Activated naive CD4-positive, alpha-beta T cell treated with anti-CD3 and anti-CD28 coated beads, Interleukin-2, amount 50 U/mL, for 16 hours (primary cell): ENCODE measurements around the gene MMD2.
"Not testable (repeated sequence)": the region's sequence is repeated elsewhere in the genome, so short reads cannot be mapped to it uniquely, and the experiment has no call there.

Experiments used
- DNase-seq: peaks from one replicate; pipeline ENCODE4 v3.0.0-alpha.2; 2020

The MMD2 gene, protein sequence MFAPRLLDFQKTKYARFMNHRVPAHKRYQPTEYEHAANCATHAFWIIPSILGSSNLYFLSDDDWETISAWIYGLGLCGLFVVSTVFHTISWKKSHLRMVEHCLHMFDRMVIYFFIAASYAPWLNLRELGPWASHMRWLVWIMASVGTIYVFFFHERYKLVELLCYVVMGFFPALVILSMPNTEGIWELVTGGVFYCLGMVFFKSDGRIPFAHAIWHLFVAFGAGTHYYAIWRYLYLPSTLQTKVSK

DNA sequence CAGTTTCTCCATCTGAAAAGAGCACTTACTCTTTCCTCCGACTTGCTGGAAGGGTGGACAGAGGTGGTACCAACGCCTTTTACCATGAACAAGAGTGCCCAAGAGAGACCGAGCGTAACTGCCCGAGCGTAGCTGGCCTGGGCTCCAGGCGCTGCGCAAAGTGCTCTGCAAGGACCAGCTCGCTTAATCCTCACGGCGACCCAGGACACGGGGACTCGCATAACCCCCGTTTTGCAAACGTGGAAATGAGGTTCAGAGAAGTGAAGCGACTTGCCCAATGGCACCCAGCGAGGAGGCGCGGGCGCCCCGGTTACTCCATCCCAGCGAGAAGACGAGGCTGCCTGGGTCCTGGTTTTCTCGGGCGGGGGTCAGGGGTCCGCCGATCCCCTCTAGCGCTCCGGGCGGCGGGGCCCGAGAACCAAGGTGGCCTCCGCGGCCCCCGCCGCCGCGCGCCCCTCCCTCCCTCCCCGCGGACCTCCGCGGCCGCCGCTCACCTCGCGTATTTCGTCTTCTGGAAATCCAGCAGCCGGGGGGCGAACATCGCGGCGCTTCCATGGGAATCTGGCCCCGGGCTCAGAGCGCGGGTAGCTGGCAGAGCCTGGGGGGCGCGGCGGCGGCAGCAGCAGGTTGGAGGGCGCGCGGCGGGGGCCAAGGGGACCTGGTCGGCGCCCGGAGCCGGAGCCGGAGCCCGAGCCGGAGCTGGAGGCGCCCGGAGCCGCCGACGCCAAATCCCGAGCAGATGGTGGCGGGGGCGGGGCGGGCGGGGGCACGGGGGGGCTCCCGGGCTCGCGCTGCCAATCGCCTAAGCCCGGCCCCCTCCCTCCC is at the start of gene MMD2:
Gene MMD2, minus strand, starts transcription at position 711 of the 825 bp plus-strand sequence. Its CDS starts 170 bp downstream, at position 541.
- DNase-seq = no peak

DNA sequence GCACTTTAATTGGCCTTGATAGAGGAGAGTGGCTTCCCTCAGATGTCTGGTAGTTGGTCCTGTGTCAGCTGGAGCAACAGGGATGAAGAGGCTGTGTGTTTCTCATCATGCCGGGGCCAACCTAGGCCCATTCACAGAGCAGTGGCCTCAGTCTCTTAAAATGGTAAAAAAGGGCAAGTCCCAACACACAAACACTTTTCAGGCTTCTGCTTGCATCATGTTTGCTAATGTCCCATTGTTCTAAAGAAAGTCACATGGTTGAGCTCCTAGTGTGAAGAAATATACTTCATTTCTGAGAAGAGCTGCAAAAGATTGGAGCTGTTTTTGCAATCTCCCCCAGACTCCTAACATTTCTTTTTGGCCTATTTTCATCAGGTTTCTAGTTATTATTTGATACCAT is 46.1 kb upstream of the MMD2 start:
- no peak for DNase-seq

DNA sequence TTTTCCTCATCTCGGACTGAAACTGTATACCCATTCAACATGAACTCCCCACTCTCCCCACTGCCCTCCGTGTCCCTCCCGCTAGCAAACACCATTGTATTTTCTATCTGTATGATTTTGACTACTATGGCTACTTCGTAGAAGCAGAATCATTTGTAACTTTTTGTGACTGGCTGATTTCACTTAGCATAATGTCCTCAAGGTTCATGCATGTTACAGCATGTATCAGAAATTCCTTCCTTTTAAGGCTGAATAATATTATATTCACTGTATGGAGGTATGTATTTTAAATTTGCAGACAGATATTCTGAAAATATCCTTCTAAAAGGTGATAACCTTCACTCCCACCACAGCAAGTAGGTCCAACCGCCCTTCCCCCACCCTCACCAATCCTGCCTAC is 42.9 kb upstream of the MMD2 start:
- no peak for DNase-seq

DNA sequence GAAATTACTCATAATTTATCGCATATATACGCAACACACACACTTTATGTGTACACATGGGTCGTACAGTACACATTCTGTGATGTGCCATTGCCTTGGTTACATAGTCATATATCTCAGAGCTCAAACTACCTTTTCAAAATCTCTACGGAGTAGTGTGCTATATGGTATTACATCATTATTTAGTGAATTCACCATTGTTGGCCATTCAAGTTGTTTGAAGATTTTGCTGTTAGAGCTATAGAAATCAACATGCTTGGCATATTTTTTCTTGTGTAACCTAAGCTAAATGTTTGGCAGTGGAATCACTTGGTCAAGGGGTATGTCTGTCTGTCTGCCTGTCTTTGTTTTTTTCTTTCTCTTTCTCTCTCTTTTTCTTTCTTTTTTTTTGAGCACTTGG is 42.0 kb upstream of the MMD2 start:
- DNase-seq = no peak

DNA sequence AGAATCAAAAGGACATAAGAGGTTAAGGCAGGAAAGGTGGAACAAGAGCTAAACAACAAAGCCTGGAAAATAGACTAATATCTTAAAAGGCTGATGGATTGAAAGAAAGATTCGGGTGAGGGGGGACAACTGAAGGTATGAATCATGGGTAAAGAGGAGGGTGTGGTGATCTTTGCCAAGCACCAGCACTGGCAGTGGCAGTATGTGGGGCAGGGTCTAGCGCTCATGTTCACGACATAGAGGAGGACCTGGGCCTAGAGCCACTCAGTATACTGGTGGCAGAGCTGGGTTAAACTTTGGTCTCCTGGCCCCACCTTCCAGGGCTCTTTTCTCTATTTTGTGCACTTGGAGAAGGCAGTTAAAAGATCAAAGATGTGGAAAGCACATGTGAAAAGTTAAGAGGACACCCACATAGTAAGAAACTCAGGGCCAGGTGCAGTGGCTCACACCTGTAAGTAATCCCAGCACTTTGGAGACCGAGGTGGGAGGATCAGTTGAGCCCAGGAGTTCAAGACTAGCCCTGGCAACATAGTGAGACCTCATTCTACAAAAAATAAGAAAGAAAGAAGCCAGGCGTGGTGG is 40.5 kb upstream of the MMD2 start:
- no peak for DNase-seq

DNA sequence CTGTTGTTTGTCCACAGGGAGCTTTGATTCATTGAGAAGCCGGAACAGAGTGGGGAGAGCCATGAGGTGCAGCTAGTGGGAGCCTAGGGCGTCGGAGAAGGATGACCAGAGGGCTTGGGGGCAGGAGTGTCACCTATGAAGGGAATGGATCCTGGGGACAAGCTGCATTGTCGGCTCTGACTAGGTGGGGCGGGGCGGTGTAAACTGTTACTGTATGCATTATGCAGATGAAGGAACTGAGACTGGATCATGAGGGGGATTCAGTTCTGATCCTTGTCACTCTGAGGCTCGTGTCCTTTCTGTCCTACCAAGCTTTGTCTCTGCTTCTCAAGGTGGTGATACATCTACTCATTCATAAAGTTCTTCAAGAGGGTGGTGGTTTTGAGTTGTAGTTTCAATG is 39.9 kb upstream of the MMD2 start:
- DNase-seq = no peak

DNA sequence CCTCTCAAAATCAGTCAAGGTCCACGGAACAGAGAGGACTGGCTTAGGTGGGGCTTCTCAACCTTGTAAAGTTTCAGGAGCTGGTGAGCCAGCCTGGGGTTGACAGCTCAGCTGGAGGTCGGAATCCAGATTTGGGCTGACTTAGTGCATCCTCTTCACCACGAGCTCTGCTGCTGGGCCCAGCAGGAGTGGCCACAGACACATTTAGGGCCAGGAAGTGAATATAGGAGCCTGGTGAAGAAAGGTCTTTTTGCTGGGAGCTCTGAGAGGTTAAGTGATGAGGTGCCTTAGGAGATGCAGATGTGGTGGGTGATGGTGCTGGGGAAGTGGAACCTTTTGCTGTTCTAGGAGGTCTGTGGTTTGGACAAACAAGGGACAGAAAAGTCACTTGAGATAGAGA is 39.3 kb upstream of the MMD2 start:
- no peak for DNase-seq

DNA sequence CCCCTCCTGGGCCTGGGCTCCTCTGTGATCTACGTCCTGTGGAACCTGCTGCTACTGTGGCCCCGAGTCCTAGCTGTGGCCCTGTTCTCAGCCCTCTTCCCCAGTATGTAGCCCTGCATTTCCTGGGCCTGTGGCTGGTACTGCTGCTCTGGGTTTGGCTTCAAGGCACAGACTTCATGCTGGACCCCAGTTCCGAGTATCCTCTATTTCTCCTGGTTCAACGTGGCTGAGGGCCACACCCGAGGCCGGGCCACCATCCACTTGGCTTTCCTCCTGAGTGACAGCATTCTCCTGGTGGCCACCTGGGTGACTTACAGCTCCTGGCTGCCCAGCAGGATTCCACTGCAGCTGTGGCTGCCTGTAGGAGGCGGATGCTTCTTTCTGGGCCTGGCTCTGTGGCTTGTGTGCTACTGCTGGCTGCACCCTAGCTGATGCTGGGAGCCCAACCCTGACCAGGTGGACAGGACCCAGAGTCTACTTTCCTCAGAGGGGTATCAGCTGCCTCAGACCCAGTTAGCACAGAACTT is 37.8 kb upstream of the MMD2 start:
- no peak for DNase-seq

DNA sequence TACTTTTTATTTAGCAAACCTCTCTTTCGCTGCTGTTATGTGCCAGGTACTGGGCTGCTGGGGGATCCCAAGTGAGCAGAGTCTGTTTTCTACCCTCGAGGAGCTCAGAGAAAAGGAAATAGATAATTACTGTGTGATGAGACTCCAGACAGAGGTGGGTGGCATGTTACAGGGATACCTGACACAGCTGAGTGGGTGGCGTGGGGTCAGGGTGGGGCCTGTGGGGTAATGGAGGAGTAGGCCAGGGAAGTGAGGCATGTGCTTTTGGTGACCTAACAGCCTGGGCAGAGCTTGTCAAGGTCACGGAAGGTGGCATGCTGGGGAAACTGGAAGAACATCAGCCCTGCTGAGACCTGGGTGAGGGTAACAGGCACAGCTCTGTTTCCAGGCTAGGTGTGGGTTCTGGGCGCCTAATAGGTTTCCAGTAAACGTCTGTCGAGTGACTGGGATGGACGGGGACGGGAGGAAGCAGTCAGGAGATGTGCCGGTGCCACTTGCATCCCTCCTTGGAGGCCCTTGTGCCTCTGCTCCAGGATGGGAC is 36.5 kb upstream of the MMD2 start:
- DNase-seq = no peak

DNA sequence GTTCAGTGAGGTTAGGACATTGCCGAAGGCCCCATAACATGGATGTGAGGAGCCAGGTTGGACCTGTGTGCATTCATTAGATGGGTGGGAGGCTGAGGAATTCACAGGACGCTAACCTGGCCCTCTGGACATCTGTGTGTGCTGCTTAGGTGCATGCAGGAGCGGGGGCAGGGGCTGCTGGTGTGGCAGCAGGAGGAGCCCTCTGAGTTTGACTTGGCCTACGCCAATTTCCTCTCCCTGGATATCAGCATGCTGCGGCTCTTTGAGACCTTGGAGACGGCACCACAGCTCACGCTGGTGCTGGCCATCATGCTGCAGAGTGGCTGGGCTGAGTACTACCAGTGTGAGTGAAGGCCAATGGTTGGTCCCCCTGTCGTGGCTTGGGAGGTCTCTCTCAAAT is 34.5 kb upstream of the MMD2 start:
- DNase-seq = no peak

DNA sequence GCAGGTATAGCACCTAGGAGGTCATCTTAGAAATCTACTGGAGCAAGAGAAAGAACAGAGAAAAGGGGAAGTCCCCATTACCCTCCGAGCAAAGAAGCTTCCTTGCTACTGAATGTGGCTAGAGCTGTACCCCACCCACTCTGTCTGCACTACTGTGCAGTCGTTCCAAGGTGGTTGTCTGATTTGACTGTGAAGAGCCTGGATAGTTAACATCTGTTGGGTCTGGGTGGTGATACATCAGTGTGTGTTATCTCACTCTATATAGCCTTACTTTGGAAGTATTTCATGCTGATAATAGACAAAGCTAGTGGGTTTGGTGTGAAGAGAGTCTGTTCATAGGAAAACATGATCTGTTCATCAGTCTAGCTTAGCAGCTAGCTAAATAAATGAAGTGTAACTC is 23.8 kb upstream of the MMD2 start:
- DNase-seq = not testable (repeated sequence)

DNA sequence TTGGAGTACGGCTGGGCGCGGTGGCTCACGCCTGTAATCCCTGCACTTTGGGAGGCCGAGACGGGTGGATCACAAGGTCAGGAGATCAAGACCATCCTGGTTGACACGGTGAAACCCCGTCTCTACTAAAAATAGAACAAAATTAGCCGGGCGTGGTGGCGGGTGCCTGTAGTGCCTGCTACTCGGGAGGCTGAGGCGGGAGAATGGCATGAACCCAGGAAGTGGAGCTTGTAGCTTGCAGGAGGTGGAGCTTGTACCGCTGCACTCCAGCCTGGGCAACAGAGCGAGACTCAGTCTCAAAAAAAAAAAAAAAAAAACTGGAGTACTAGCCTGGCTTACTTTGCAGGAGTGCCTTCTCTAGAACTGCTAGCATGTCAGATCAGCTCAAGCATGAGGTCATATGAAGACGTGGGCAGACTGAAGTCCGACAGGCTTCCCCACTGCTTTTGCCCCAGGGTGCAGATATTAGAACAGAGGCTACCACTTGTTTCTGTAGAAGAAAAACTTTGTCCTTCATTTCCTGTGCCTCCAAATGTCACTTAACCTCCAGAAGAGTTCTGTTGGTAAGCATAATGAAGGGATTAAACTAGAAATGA is 22.4 kb upstream of the MMD2 start:
- DNase-seq = not testable (repeated sequence)

DNA sequence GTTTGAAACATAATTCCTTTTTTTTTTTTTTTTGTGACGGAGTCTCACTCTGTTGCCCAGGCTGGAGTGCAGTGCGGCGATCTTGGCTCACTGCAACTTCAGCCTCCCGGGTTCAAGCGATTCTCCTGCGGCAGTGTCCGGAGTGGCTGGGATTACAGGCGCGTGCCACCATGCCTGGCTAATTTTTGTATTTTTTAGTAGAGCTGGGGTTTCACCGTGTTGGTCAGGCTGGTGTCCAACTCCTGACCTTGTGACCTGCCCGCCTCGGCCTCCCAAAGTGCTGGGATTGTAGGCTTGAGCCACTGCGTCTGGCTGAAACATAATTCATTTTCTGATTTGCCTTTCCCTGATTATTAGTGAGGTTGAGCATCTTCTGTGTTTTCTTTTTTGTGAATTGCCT is 16.6 kb upstream of the MMD2 start:
- DNase-seq = not testable (repeated sequence)

DNA sequence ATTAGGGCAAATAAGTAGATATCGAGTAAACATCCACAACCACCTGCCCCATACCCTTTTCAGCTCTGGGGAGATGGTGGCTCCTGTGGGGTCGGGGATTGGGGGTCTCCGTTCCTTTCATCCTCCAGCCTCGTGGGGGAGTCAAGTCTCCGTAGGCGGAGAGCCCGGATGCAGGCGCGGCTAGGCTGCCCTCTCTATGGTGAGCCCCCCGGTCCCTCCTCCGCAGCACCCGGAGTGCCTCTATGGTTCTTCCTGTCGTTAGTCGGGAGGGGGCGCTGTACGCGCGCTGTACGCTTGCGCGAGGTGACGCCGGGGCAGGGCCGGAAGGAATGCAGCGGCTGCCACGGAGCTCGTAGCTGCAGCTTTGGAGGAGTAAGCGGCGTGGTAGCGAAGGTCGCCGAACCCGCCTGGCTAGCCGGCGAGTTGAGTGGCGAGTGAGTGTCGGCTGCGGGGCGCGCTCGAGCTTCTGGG is 14.8 kb upstream of the MMD2 start:
- DNase-seq = peak; percentile 93

DNA sequence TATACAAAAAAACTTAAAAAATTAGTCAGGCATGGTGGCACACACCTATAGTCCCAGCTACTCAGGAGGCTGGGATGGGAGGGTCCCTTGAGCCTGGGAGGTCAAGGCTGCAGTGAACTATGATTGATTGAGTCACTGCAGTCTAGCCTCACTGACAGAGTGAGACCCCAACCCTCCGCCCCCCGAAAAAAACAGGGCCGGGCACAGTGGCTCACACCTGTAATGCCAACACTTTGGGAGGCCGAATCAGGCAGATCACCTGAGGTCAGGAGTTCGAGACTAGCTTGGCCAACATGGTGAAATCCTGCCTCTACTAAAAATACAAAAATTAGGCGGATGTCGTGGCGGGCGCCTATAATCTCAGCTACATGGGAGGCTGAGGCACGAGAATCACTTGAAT is 13.5 kb upstream of the MMD2 start:
- not testable (repeated sequence) for DNase-seq

DNA sequence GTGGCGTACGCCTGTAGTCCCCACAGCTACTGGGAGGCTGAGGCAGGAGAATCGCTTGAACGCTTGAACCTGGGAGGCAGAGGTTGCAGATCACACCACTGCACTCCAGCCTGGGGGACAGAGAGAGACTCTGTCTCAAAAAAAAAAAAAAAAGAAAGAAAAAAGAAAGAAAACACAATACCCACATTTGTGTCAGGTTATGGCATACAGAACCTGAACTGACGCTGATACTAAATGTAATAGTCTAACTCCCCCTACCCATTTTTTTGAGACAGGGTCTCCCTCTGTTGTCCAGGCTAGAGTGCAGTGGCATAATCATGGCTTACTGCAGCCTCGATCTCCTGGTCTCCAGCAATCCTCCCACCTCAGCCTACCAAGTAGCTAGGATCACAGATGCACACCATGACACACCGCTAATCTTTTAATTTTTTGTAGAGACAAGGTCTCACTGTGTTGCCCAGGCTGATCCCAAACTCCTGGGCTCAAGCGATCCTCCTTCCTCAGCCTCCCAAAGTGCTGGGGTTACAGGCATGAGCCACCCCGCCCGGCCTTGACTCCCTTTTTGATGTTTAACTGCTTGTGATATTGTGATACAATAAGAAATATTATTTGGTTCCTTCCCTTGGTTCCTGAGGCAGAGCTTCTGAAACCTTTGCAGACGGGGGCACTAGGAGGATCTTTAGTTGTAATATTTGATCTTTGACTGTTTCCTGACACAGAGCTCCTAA is 6.5 kb upstream of the MMD2 start:
- DNase-seq = no peak

DNA sequence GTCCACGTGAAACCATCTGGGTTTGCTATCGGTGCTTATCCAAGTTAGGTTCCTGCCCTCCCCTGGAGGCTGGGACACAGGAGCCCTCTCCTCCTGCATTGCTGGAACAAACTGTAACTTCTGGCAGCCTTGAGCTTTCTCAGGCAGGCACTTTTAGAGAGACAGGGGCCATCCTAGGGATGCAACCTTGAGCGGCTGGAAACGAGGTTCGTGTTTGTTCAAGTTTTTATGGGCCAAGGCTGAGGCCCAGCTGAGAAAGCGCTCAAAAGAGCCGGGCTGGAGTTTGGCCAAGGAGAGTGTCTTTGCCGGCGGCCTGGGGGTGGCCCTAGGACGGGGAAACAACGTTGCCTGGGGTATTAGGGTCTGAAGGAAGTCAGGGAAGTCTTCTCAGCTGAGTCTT is 5.5 kb upstream of the MMD2 start:
- no peak for DNase-seq

DNA sequence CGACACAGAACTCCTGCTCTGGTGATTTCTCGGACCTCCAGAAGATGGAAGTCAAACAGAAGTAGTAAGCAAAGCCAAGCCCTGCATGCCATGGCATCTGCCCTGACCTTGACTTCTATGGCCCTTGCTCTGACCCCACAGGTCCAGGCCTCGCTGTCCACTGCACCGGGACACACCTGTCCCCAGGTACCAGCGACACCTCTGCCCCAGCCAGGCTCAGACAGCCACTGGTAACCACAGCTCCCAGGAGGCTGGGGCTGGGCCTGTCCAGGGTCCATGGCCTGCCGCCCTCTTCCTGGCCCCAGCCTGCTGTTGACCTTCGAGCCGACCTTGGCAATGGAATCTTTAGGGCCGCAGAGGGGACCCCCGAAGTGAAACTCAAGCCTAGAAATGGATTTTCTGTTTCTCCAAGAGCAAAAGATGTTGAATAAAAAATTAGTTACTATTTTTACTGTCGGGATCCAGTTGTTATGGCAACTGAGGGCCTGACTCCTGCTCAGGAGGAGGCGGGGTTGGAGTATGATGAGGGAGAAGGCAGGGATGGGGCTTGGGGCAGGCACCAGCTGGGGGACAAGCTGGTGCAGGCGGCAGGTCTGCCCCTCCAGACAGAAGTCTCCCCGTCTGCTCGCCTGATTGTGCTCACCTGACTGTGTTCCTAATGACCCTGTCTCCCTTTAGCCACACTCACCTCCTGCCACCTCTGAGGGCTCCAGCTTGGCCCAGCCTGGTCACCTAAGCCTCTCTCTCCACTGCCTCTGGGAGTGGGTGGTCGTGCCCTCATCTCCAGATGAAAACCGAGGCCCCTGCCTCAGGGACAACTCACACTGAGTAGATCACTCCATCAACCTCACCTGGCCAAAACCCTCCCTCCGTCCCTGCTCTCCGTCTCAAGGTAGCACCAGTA is 4.1 kb upstream of the MMD2 start:
- no peak for DNase-seq

DNA sequence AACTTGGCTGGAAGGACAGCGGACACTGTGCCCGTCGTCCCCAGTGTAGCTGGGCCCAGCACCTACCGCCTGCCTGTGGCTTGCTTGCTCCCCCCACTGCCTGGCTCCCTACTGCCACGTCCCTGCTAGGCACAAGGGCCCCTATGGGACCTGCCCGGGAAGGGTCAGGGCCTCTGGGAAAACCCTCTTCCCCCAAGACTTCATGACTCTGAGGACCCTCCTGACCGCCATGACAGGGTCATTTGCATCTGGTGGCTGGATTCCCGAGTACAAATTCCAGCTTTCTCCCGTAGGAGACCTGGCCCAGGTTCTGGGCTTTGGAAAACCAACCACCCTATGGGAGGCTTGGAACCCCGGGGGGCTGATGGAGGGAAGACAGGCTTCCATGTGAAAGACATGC is 1.4 kb upstream of the MMD2 start:
- no peak for DNase-seq

DNA sequence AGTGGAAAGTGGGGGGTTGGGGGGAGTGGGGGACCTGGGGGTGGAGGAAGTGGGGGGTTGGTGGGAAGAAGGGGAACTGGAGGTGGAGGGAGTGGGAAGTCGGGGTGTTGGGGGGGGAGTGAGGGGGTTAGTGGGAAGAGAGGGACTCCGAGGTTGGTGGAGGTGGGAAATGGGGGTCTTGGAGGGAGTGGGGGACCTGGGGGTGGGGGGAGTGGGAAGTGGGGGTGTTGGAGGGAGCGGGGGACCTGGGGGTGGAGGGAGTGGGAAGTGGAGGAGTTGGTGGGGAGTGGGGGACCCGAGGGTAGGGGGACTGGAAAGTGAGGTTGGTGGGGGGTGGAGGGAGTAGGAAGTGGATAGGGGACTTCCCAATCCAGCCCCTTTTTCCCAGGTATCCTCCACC is 906 bp upstream of the MMD2 start:
- DNase-seq = no peak

DNA sequence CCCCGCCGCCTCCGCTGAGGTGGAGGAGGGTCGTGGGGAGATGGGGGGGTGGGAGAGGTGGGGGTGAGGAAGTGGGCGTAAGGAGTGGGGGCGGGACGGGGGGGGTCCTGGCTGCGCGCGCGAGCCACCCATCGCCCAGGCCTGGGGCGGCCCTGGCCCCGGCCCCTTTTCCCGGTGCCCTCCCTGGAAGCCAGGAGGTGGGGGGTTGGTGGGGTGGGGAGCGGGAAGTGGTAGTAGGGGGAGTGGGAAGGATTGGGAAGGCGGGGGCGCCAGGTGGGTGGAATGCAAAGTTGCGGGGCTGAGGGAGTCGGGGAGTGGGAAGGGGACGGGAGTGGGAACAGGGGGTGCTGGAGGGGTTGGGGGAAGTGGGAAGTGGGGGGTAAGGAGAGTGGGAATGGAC is 319 bp upstream of the MMD2 start:
- DNase-seq = no peak
